Liver (tissue), 9 donors: ENCODE measurements around the gene ADAMTS2. TPM values are rescaled to one million over a fixed set of nuclear protein-coding genes. Genes with fewer than 3 reads are reported as not detected.
"Not testable (repeated sequence)": the region's sequence is repeated elsewhere in the genome, so short reads cannot be mapped to it uniquely, and the experiment has no call there.

Experiments
- DNase-seq: peaks from one replicate; pipeline ENCODE4 v3.0.0-alpha.2; 2017; ENCODE audit warnings: low spot score
- H3K27ac ChIP-seq, 2 donors: one replicate each; pipeline ENCODE4 v1.7.0; 2013; ENCODE audit warnings: inconsistent platforms in 2 of 2, low read length in 2 of 2, control low read depth in 1 of 2, low read depth in 1 of 2, mild to moderate bottlenecking in 1 of 2
- H3K27me3 ChIP-seq, 4 donors: one replicate each; pipeline versions ENCODE4 v1.6.1 to v1.7.0; 2013; ENCODE audit warnings: low read length in 3 of 4, inconsistent platforms in 1 of 4, mild to moderate bottlenecking in 1 of 4, moderate library complexity in 1 of 4; ENCODE audit not compliant: control insufficient read depth in 4 of 4, insufficient read depth in 4 of 4
- H3K36me3 ChIP-seq, 4 donors: one replicate each; pipeline versions ENCODE4 v1.6.1 to v1.7.0; 2013; ENCODE audit warnings: low read length in 3 of 4, mild to moderate bottlenecking in 3 of 4, low read depth in 1 of 4, moderate library complexity in 1 of 4; ENCODE audit not compliant: control insufficient read depth in 4 of 4, insufficient read depth in 3 of 4
- H3K4me1 ChIP-seq, 4 donors: one replicate each; pipeline versions ENCODE4 v1.6.1 to v1.7.0; 2013; ENCODE audit warnings: low read length in 3 of 4, mild to moderate bottlenecking in 3 of 4, moderate library complexity in 1 of 4; ENCODE audit not compliant: control insufficient read depth in 4 of 4, insufficient read depth in 4 of 4
- H3K4me3 ChIP-seq, 3 donors: one replicate each; pipeline versions ENCODE4 v1.6.1 to v1.7.0; 2013; ENCODE audit warnings: low read length in 3 of 3, control low read depth in 1 of 3, low read depth in 1 of 3, mild to moderate bottlenecking in 1 of 3
- H3K9ac ChIP-seq, 2 donors: one replicate each; pipeline ENCODE4 v1.7.0; 2013; ENCODE audit warnings: low read length in 2 of 2, mild to moderate bottlenecking in 2 of 2, moderate library complexity in 2 of 2, control low read depth in 1 of 2, low read depth in 1 of 2
- H3K9me3 ChIP-seq, 4 donors: one replicate each; pipeline versions ENCODE4 v1.6.1 to v1.7.0; 2013; ENCODE audit warnings: low read length in 3 of 4; ENCODE audit not compliant: control insufficient read depth in 4 of 4
- ATF3 ChIP-seq: IDR thresholded peaks from 2 replicates; pipeline ENCODE4 v1.6.1; 2016; ENCODE audit warnings: antibody characterized with exemption
- EGR1 ChIP-seq, 2 donors: IDR thresholded peaks; 2 replicates each; pipeline ENCODE4 v1.6.1; 2016 to 2018; ENCODE audit warnings: antibody characterized with exemption in 2 of 2, low read depth in 2 of 2
- FOXA1 ChIP-seq: IDR thresholded peaks from 2 replicates; pipeline ENCODE4 v1.6.1; 2016; ENCODE audit warnings: antibody characterized with exemption
- FOXA2 ChIP-seq: IDR thresholded peaks from 2 replicates; pipeline ENCODE4 v1.6.1; 2016; ENCODE audit warnings: antibody characterized with exemption
- GABPA ChIP-seq, 2 donors: IDR thresholded peaks in 1 of 2; conservative IDR thresholded peaks in 1 of 2; 2 replicates each; pipeline ENCODE4 v1.6.1; 2016; ENCODE audit warnings: antibody characterized with exemption in 2 of 2, mild to moderate bottlenecking in 1 of 2, moderate library complexity in 1 of 2
- HNF4A ChIP-seq, 2 donors: conservative IDR thresholded peaks; 2 replicates each; pipeline ENCODE4 v1.6.1; 2016; ENCODE audit warnings: antibody characterized with exemption in 2 of 2, mild to moderate bottlenecking in 2 of 2
- HNF4G ChIP-seq: IDR thresholded peaks from 2 replicates; pipeline ENCODE4 v1.6.1; 2016; ENCODE audit warnings: antibody characterized with exemption
- NR2F2 ChIP-seq: IDR thresholded peaks from 2 replicates; pipeline ENCODE4 v1.6.1; 2016; ENCODE audit warnings: antibody characterized with exemption
- RAD21 ChIP-seq, 2 donors: IDR thresholded peaks; 2 replicates each; pipeline ENCODE4 v1.6.1; 2016; ENCODE audit warnings: antibody characterized with exemption in 2 of 2, mild to moderate bottlenecking in 2 of 2
- RXRA ChIP-seq, 2 donors: IDR thresholded peaks; 2 replicates each; pipeline ENCODE4 v1.6.1; 2017 to 2018; ENCODE audit warnings: antibody characterized with exemption in 2 of 2, mild to moderate bottlenecking in 1 of 2
- SP1 ChIP-seq: IDR thresholded peaks from 2 replicates; pipeline ENCODE4 v1.6.1; 2018; ENCODE audit warnings: antibody characterized with exemption, mild to moderate bottlenecking
- TAF1 ChIP-seq: conservative IDR thresholded peaks from 2 replicates; pipeline ENCODE4 v1.6.1; 2016; ENCODE audit warnings: antibody characterized with exemption, mild to moderate bottlenecking
- WGBS: extraction: QIAGEN DNeasy Blood & Tissue Kit; methylation state at CpG from one replicate; pipeline ENCODE4 v1.1.7; 2013; 5-methylcytosine and 5-hydroxymethylcytosine counted together
- polyA plus RNA-seq, 2 donors: library from polyadenylated mRNA; stranded (reverse) in 1 of 2; unstranded in 1 of 2; fragments of 200-250 nt in 1 of 2; fragments of >200 nt in 1 of 2; fragmentation: Nextera tagmentation in 1 of 2; extraction: Ambion mirVana in 1 of 2; gene quantifications; one replicate each; pipeline versions ENCODE4 v1.2.1 to v1.2.3, GENCODE V29; 2013 to 2015
- total RNA-seq, 2 donors: library from RNA; depleted of rRNA; stranded (reverse); fragments of >200 nt; gene quantifications; one replicate each; pipeline ENCODE4 v1.2.3, GENCODE V29; 2014
- TF ChIP-seq, protein P1 (sequence below): IDR thresholded peaks from 2 replicates; pipeline ENCODE4 v1.6.1; 2016; ENCODE audit warnings: antibody characterized with exemption, mild to moderate bottlenecking
- TF ChIP-seq, protein P2 (sequence below): fragments of 150-350 bp; IDR thresholded peaks from 2 replicates; pipeline ENCODE4 v1.5.1; 2017; ENCODE audit warnings: improper control_type of control experiment, low read depth, low read length; ENCODE audit not compliant: missing input control
- TF ChIP-seq, protein P3 (sequence below): IDR thresholded peaks from 2 replicates; pipeline ENCODE4 v1.6.1; 2016; ENCODE audit warnings: antibody characterized with exemption
- donor health status: healthy.
- donor health status: healthy.
- donor health status: healthy.
- donor health status: healthy.
- donor health status: healthy.

ADAMTS2 gene
- total and polyA plus RNA-seq, 4 donors, result 2.7 to 24.3 (median 12.0) TPM

DNA sequence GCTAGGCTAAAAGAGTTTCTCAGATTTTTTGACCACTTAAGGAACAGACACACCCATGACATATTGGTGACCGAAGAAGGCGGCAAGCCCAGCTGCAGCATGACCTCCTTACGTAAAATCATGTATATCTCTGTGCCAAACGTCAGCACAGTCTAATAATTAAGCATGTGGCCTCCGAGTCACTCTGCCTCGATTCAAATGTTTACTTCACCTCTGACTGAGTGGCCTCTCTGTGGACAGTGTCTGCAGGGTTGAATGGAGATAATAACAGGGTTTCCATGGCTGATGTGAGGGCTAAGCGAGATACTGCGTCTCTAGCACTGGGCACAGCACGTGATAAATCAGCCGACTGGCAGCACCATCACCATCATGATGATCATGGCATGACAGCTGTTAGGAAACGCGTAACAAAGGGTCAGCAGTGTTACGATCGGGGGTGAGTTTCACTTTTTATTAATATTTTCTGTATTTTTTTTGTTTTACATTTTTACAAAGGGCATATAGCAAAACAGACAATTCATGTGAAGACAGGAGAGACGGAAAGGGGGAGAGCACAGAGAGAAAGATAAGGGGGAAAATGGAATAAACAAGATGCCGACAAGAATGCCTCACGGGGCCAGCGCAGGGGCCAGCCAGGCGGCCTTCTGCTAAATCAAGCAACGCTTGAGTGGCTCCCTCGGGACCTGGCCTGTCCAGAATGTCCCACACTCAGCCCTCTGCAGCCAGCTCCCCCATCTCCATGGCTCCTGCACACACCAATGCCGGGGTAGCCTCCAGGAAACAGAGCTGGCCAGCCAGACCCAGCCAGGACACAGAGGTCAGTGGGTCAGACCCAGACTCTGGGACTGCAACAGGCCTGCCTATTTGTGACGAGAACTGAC, 60.3 kb downstream of the ADAMTS2 start:
- Histone ChIP-seq H3K4me1 (no peaks in the 10 kb centered on the region), H3K27ac (peak overlapping the region; percentile 5 to 33), H3K27me3 (no peaks in the 10 kb centered on the region), H3K4me3 (no peak overlapping the region), H3K9ac (no peak overlapping the region), H3K9me3 (no peaks in the 10 kb centered on the region), H3K36me3 (no peaks in the 10 kb centered on the region)
- DNase-seq, result no peak
- 65% methylated on average over 23 of the region's 23 CpGs for WGBS
- TF ChIP-seq HNF4A (conservative IDR thresholded peaks at IDR 0.05), result no peak
- peak in 1 of 2 donors; percentile 38 for TF ChIP-seq RXRA (IDR thresholded peaks at IDR 0.05)
- TF ChIP-seq, protein P1, sequence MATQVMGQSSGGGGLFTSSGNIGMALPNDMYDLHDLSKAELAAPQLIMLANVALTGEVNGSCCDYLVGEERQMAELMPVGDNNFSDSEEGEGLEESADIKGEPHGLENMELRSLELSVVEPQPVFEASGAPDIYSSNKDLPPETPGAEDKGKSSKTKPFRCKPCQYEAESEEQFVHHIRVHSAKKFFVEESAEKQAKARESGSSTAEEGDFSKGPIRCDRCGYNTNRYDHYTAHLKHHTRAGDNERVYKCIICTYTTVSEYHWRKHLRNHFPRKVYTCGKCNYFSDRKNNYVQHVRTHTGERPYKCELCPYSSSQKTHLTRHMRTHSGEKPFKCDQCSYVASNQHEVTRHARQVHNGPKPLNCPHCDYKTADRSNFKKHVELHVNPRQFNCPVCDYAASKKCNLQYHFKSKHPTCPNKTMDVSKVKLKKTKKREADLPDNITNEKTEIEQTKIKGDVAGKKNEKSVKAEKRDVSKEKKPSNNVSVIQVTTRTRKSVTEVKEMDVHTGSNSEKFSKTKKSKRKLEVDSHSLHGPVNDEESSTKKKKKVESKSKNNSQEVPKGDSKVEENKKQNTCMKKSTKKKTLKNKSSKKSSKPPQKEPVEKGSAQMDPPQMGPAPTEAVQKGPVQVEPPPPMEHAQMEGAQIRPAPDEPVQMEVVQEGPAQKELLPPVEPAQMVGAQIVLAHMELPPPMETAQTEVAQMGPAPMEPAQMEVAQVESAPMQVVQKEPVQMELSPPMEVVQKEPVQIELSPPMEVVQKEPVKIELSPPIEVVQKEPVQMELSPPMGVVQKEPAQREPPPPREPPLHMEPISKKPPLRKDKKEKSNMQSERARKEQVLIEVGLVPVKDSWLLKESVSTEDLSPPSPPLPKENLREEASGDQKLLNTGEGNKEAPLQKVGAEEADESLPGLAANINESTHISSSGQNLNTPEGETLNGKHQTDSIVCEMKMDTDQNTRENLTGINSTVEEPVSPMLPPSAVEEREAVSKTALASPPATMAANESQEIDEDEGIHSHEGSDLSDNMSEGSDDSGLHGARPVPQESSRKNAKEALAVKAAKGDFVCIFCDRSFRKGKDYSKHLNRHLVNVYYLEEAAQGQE, result no peak
- TF ChIP-seq FOXA1, result no peak
- peak; percentile 96 for TF ChIP-seq NR2F2
- TF ChIP-seq HNF4G, result no peak

GRCh38 chr5:179283908-179284307, 61.4 kb downstream of the ADAMTS2 start:
- not testable (repeated sequence) for H3K4me3 ChIP-seq, H3K27ac ChIP-seq, H3K4me1 ChIP-seq, DNase-seq, H3K9ac ChIP-seq, H3K27me3 ChIP-seq, H3K36me3 ChIP-seq, H3K9me3 ChIP-seq
- WGBS, result 93% methylated on average over 10 of the region's 10 CpGs

DNA sequence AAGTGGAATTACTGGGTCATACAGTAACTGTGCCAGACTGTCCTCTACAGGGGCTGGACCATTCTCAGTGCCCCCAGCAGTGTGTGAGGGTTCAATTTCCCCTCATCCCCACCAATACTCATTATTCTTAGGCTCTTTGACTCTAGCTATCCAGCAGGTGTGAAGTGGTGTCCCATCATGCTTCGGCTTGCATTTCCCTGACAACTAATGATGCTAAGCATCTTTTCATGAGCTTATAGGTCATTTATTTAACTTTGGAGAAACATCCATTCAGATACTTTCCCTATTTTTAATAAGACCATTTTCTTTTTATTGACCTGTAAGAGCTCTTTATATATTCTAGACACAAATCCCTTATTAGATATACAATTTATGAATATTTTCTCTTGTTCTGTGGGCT, 63.6 kb downstream of the ADAMTS2 start:
- H3K4me1 ChIP-seq, result no peaks in the 10 kb centered on the region
- no peaks in the 10 kb centered on the region for H3K27me3 ChIP-seq
- no peak overlapping the region for H3K9ac ChIP-seq
- no peaks in the 10 kb centered on the region for H3K9me3 ChIP-seq
- H3K4me3 ChIP-seq, result no peak overlapping the region
- no peaks in the 10 kb centered on the region for H3K36me3 ChIP-seq
- 88% methylated on average over 1 of the region's 1 CpG for WGBS
- no peak overlapping the region for H3K27ac ChIP-seq
- DNase-seq, result no peak
- TF ChIP-seq SP1, result no peak
- no peak for TF ChIP-seq GABPA (IDR thresholded peaks at IDR 0.05 in 1 of 2, conservative IDR thresholded peaks at IDR 0.05 in 1 of 2)
- TF ChIP-seq FOXA2, result no peak
- no peak for TF ChIP-seq FOXA1
- no peak for TF ChIP-seq EGR1 (IDR thresholded peaks at IDR 0.05; ENCODE audit: low read depth in 2 of 2)
- TF ChIP-seq TAF1, result no peak
- TF ChIP-seq, protein P1, result no peak
- no peak for TF ChIP-seq RAD21 (IDR thresholded peaks at IDR 0.05)
- no peak for TF ChIP-seq HNF4A (conservative IDR thresholded peaks at IDR 0.05)
- TF ChIP-seq, protein P2, sequence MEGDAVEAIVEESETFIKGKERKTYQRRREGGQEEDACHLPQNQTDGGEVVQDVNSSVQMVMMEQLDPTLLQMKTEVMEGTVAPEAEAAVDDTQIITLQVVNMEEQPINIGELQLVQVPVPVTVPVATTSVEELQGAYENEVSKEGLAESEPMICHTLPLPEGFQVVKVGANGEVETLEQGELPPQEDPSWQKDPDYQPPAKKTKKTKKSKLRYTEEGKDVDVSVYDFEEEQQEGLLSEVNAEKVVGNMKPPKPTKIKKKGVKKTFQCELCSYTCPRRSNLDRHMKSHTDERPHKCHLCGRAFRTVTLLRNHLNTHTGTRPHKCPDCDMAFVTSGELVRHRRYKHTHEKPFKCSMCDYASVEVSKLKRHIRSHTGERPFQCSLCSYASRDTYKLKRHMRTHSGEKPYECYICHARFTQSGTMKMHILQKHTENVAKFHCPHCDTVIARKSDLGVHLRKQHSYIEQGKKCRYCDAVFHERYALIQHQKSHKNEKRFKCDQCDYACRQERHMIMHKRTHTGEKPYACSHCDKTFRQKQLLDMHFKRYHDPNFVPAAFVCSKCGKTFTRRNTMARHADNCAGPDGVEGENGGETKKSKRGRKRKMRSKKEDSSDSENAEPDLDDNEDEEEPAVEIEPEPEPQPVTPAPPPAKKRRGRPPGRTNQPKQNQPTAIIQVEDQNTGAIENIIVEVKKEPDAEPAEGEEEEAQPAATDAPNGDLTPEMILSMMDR, result no peak
- TF ChIP-seq, protein P3, sequence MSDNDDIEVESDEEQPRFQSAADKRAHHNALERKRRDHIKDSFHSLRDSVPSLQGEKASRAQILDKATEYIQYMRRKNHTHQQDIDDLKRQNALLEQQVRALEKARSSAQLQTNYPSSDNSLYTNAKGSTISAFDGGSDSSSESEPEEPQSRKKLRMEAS, result no peak
- no peak for TF ChIP-seq RXRA (IDR thresholded peaks at IDR 0.05)
- TF ChIP-seq ATF3, result no peak
